Sigmoid colon (tissue), 7 donors: ENCODE results near the gene EXOC8. TPM values are rescaled to one million over a fixed set of nuclear protein-coding genes. Genes with fewer than 3 reads are reported as not detected.
"Not testable (repeated sequence)": the region's sequence is repeated elsewhere in the genome, so short reads cannot be mapped to it uniquely, and the experiment has no call there.

Experiments used
- DNase-seq: peaks from one replicate; pipeline ENCODE4 v3.0.0-alpha.2; 2019
- H3K27ac ChIP-seq, 4 donors: fragments of 200-600 bp; sonication (generic); one replicate each; pipeline ENCODE4 v1.5.1; 2016 to 2019; ENCODE audit warnings: mild to moderate bottlenecking in 1 of 4
- H3K27me3 ChIP-seq, 3 donors: fragments of 200-600 bp; sonication (generic); one replicate each; pipeline ENCODE4 v1.5.1; 2019; ENCODE audit warnings: mild to moderate bottlenecking in 1 of 3
- H3K36me3 ChIP-seq, 4 donors: fragments of 200-600 bp; sonication (generic); one replicate each; pipeline ENCODE4 v1.5.1; 2016 to 2019
- H3K4me1 ChIP-seq, 4 donors: fragments of 200-600 bp; sonication (generic); one replicate each; pipeline ENCODE4 v1.5.1; 2017 to 2019
- H3K4me3 ChIP-seq, 4 donors: fragments of 200-600 bp; sonication (generic); one replicate each; pipeline ENCODE4 v1.5.1; 2017 to 2019; ENCODE audit warnings: mild to moderate bottlenecking in 2 of 4, moderate library complexity in 1 of 4
- H3K9me3 ChIP-seq, 4 donors: fragments of 200-600 bp in 3 of 4; sonication (generic) in 3 of 4; one replicate each; pipeline versions ENCODE4 v1.5.1 to v1.6.1; 2013 to 2019
- CTCF ChIP-seq, 4 experiments: fragments of 450-650 bp in 3 of 4; fragments of 200-600 bp in 1 of 4; IDR thresholded peaks; one replicate each; pipeline ENCODE4 v1.5.1; 2016 to 2019; ENCODE audit warnings: antibody characterized with exemption in 4 of 4, mild to moderate bottlenecking in 3 of 4, moderate library complexity in 2 of 4
- EP300 ChIP-seq, 4 donors: sonication (generic); formaldehyde crosslinking; IDR thresholded peaks; one replicate each; pipeline ENCODE4 v1.6.1; 2017; ENCODE audit warnings: antibody characterized with exemption in 4 of 4
- POLR2A ChIP-seq, 2 donors: fragments of 450-650 bp; IDR thresholded peaks; one replicate each; pipeline ENCODE4 v1.6.1; 2016; ENCODE audit warnings: antibody characterized with exemption in 2 of 2, mild to moderate bottlenecking in 2 of 2, moderate library complexity in 2 of 2
- POLR2AphosphoS5 ChIP-seq, 4 donors: sonication (generic); formaldehyde crosslinking; IDR thresholded peaks; one replicate each; pipeline ENCODE4 v1.6.1; 2017; ENCODE audit warnings: antibody characterized with exemption in 4 of 4
- WGBS, 2 donors: extraction: QIAGEN DNeasy Blood & Tissue Kit; methylation state at CpG; one replicate each; pipeline ENCODE4 v1.1.7; 2013; 5-methylcytosine and 5-hydroxymethylcytosine counted together
- intact Hi-C: fragments of 100-400 bp; cut with DNase I; formaldehyde crosslinking; loops from one replicate; pipeline ENCODE4 v1.15.1; 2023
- polyA plus RNA-seq, 3 donors: library from polyadenylated mRNA; stranded (reverse); fragments of 200-250 nt; gene quantifications; one replicate each; pipeline ENCODE4 v1.2.3, GENCODE V29; 2013
- total RNA-seq, 4 donors: library from RNA; depleted of rRNA; stranded (reverse); fragments of >200 nt; gene quantifications; one replicate each; pipeline ENCODE4 v1.1.0, GENCODE V29; 2016
- donor health status: healthy with polysubstance abuse.
- donor health status: Bipolar disorder and iron deficiency.
- donor health status: healthy.

Gene EXOC8
- total and polyA plus RNA-seq, 7 donors = 3.0 to 11.7 (median 9.5) TPM

GRCh38 chr1:231355171-231355570 lies 17.5 kb upstream of the EXOC8 start:
- no peak for DNase-seq
- Histone ChIP-seq H3K4me3 (no peak overlapping the region), H3K36me3 (peaks cover 0 to 27% (median 8%) of the 10 kb centered on the region in 4 donors), H3K9me3 (no peaks in the 10 kb centered on the region), H3K27ac (no peak overlapping the region), H3K27me3 (no peaks in the 10 kb centered on the region), H3K4me1 (peaks cover 0 to 14% (median 8%) of the 10 kb centered on the region in 4 donors)
- 88 to 89% methylated on average over 3 of the region's 3 CpGs for WGBS, 2 donors
- intact Hi-C loops = loop anchor here (5.0 kb wide), 1 partner anchor 172 kb away; the partner anchor contains the start of gene TSNAX
- TF ChIP-seq POLR2A (IDR thresholded peaks at IDR 0.05) = no peak
- TF ChIP-seq EP300 (IDR thresholded peaks at IDR 0.05) = no peak
- TF ChIP-seq POLR2AphosphoS5 (IDR thresholded peaks at IDR 0.05) = no peak
- TF ChIP-seq CTCF (IDR thresholded peaks at IDR 0.05) = no peak

GRCh38 chr1:231354330-231355020 lies 16.8 kb upstream of the EXOC8 start:
- Histone ChIP-seq H3K36me3 (peaks cover 2 to 34% (median 10%) of the 10 kb centered on the region in 4 donors), H3K4me1 (peaks cover 0 to 14% (median 8%) of the 10 kb centered on the region in 4 donors), H3K27ac (no peak overlapping the region), H3K27me3 (no peaks in the 10 kb centered on the region), H3K9me3 (no peaks in the 10 kb centered on the region), H3K4me3 (no peak overlapping the region)
- 87 to 90% methylated on average over 5 of the region's 5 CpGs for WGBS, 2 donors
- TF ChIP-seq CTCF (IDR thresholded peaks at IDR 0.05) = no peak
- TF ChIP-seq EP300 (IDR thresholded peaks at IDR 0.05) = no peak
- TF ChIP-seq POLR2A (IDR thresholded peaks at IDR 0.05) = no peak
- no peak for TF ChIP-seq POLR2AphosphoS5 (IDR thresholded peaks at IDR 0.05)
- intact Hi-C loops = loop anchor here (5.0 kb wide), 1 partner anchor 173 kb away; the partner anchor contains the start of gene TSNAX
- DNase-seq = no peak

- DNase-seq = no peak
- Histone ChIP-seq H3K27ac (no peak overlapping the region), H3K27me3 (no peaks in the 10 kb centered on the region), H3K4me1 (peaks cover 0 to 8% (median 5%) of the 10 kb centered on the region in 4 donors), H3K9me3 (no peaks in the 10 kb centered on the region), H3K36me3 (peaks cover 5 to 48% (median 10%) of the 10 kb centered on the region in 4 donors), H3K4me3 (no peak overlapping the region)
- intact Hi-C loops = no loop called here
- no peak for TF ChIP-seq CTCF (IDR thresholded peaks at IDR 0.05)
- WGBS, 2 donors = 60 to 83% methylated on average over 2 of the region's 2 CpGs
Measured at GRCh38 chr1:231353086-231353485, 15.4 kb upstream of the EXOC8 start.

GRCh38 chr1:231351816-231352215 lies 14.2 kb upstream of the EXOC8 start:
- Histone ChIP-seq H3K9me3 (no peaks in the 10 kb centered on the region), H3K4me3 (no peak overlapping the region), H3K4me1 (no peaks in the 10 kb centered on the region), H3K36me3 (peaks cover 5 to 60% (median 13%) of the 10 kb centered on the region in 4 donors), H3K27me3 (no peaks in the 10 kb centered on the region), H3K27ac (no peak overlapping the region)
- intact Hi-C loops = no loop called here
- no peak for DNase-seq
- 60 to 82% methylated on average over 2 of the region's 2 CpGs for WGBS, 2 donors
- no peak for TF ChIP-seq CTCF (IDR thresholded peaks at IDR 0.05)
- no peak for TF ChIP-seq POLR2AphosphoS5 (IDR thresholded peaks at IDR 0.05)
- TF ChIP-seq POLR2A (IDR thresholded peaks at IDR 0.05) = no peak
- TF ChIP-seq EP300 (IDR thresholded peaks at IDR 0.05) = no peak

GRCh38 chr1:231348856-231349255 lies 11.2 kb upstream of the EXOC8 start:
- WGBS, 2 donors = 94% methylated on average over 1 of the region's 1 CpG
- H3K27ac ChIP-seq, intact Hi-C loops: not testable (repeated sequence)

More at GRCh38 chr1:231348856-231349255, 11.2 kb upstream of the EXOC8 start:
- H3K4me3 ChIP-seq, H3K27me3 ChIP-seq, H3K9me3 ChIP-seq, DNase-seq, H3K4me1 ChIP-seq: not testable (repeated sequence)
- H3K36me3 ChIP-seq = peaks cover 5 to 66% (median 13%) of the 10 kb centered on the region in 4 donors
